Natural killer cell (primary cell): ENCODE measurements around the gene CCDC126. TPM values are rescaled to one million over a fixed set of nuclear protein-coding genes. Genes with fewer than 3 reads are reported as not detected.

Source experiments
- ATAC-seq, 3 donors: fragments of 150-1000 bp in 2 of 3; fragments of 200-7000 bp in 1 of 3; cut with Tn5 transposase; 1 replicate in 1 of 3; 2 replicates in 2 of 3; pipeline ENCODE4 v1.10.0; 2021; ENCODE audit warnings: mild to moderate bottlenecking in 2 of 3, moderate library complexity in 2 of 3
- DNase-seq, 2 donors: peaks; one replicate each; pipeline versions ENCODE4 v3.0.0 to v3.0.0-alpha.2; 2013 to 2021; ENCODE audit warnings: mixed read lengths in 1 of 2
- H3K27ac ChIP-seq: one replicate; pipeline ENCODE4 v1.5.1; 2013; ENCODE audit warnings: mild to moderate bottlenecking, low read length
- H3K27me3 ChIP-seq: one replicate; pipeline ENCODE4 v1.6.1; 2013; ENCODE audit warnings: low read length; ENCODE audit not compliant: control insufficient read depth, insufficient read depth
- H3K36me3 ChIP-seq: one replicate; pipeline ENCODE4 v1.6.1; 2013; ENCODE audit warnings: low read length; ENCODE audit not compliant: control insufficient read depth, insufficient read depth
- H3K4me1 ChIP-seq: one replicate; pipeline ENCODE4 v1.6.1; 2013; ENCODE audit warnings: low read length; ENCODE audit not compliant: control insufficient read depth, insufficient read depth
- H3K4me3 ChIP-seq: one replicate; pipeline ENCODE4 v1.5.1; 2013; ENCODE audit warnings: low read length
- H3K9me3 ChIP-seq: one replicate; pipeline ENCODE4 v1.6.1; 2013; ENCODE audit warnings: low read length; ENCODE audit not compliant: control insufficient read depth, insufficient read depth
- H3K27ac Mint-ChIP-seq, 2 donors: one replicate each; pipeline ENCODE4 v1.8.0; 2022; ENCODE audit warnings: mild to moderate bottlenecking in 2 of 2, mixed read lengths in 2 of 2, moderate library complexity in 1 of 2
- H3K27me3 Mint-ChIP-seq, 2 donors: one replicate each; pipeline ENCODE4 v1.8.0; 2022; ENCODE audit warnings: low read depth in 2 of 2, mixed read lengths in 2 of 2
- H3K36me3 Mint-ChIP-seq: one replicate; pipeline ENCODE4 v1.8.0; 2022; ENCODE audit warnings: mixed read lengths
- H3K4me1 Mint-ChIP-seq, 2 donors: one replicate each; pipeline ENCODE4 v1.8.0; 2022; ENCODE audit warnings: mixed read lengths in 2 of 2
- H3K4me3 Mint-ChIP-seq: one replicate; pipeline ENCODE4 v1.8.0; 2022; ENCODE audit warnings: mild to moderate bottlenecking, moderate library complexity, mixed read lengths
- H3K9me3 Mint-ChIP-seq, 2 donors: one replicate each; pipeline ENCODE4 v1.8.0; 2022; ENCODE audit warnings: mixed read lengths in 2 of 2
- WGBS: methylation state at CpG from one replicate; pipeline ENCODE4 v1.1.7; 2013; ENCODE audit warnings: missing lambda C conversion rate; ENCODE audit not compliant: insufficient coverage; 5-methylcytosine and 5-hydroxymethylcytosine counted together
- intact Hi-C: fragments of 100-400 bp; cut with micrococcal nuclease; formaldehyde crosslinking; loops from one replicate; pipeline ENCODE4 v1.14.2; 2022
- total RNA-seq, 4 donors: library from RNA; stranded (reverse); fragments of 120-200 nt in 1 of 4; gene quantifications; one replicate each; pipeline versions ENCODE4 v1.2.3 to v1.2.4, GENCODE V29; 2013 to 2022
- TF ChIP-seq, protein P1 (sequence below): fragments of 200-600 bp; IDR thresholded peaks from one replicate; pipeline ENCODE4 v1.8.0; 2022; ENCODE audit warnings: antibody characterized with exemption

The CCDC126 gene
- total RNA-seq, 3 donors from 2014 or later (not counting 1 experiment from before 2014, with no cell fraction given) = 13.4 to 19.0 (median 16.9) TPM

DNA sequence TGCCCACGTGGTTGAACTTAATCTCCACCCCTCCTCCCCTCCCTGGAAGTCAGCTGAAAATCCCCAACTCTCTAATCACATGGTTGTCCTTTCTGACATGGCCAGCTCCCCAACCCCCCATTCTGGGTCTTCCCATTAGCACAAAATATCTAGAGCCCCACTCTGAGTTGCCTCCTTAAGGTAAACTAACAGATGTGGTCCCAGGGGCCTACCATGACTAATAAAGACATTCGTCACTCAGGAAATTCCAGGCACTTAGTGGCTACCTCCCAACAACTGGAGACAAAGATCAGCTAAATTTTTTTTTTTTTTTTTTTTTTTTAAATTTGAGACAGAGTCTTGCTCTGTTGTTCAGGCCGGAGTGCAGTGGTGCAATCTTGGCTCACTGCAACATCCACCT lies 21.1 kb downstream of the CCDC126 start:
- TF ChIP-seq, protein P1, sequence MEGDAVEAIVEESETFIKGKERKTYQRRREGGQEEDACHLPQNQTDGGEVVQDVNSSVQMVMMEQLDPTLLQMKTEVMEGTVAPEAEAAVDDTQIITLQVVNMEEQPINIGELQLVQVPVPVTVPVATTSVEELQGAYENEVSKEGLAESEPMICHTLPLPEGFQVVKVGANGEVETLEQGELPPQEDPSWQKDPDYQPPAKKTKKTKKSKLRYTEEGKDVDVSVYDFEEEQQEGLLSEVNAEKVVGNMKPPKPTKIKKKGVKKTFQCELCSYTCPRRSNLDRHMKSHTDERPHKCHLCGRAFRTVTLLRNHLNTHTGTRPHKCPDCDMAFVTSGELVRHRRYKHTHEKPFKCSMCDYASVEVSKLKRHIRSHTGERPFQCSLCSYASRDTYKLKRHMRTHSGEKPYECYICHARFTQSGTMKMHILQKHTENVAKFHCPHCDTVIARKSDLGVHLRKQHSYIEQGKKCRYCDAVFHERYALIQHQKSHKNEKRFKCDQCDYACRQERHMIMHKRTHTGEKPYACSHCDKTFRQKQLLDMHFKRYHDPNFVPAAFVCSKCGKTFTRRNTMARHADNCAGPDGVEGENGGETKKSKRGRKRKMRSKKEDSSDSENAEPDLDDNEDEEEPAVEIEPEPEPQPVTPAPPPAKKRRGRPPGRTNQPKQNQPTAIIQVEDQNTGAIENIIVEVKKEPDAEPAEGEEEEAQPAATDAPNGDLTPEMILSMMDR = no peak

DNA sequence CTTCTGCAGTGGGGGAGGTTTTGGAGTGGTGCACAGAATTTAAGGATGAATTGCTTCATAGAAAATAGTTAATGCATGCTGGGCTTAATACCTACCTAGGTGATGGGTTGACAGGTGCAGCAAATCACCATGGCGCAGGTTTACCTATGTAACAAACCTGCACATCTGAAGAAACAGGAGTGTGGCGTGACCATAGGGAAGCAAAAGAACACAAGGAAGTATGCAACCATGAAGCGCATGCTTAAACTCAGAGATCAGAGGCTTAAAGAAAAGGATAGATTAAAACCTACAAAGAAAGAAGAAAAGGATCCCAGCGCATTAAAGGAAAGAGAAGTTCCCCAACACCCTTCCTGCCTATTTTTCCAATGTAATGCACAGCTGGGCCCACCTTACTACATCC lies 22.0 kb downstream of the CCDC126 start:
- Mint-ChIP-seq H3K9me3 (peaks cover 2 to 7% of the 10 kb centered on the region in 2 donors), H3K4me3 (no peak overlapping the region), H3K27ac (no peak overlapping the region), H3K36me3 (peaks cover 11% of the 10 kb centered on the region), H3K4me1 (peaks cover 16 to 22% of the 10 kb centered on the region in 2 donors), H3K27me3 (no peaks in the 10 kb centered on the region)
- intact Hi-C loops = no loop called here
- TF ChIP-seq, protein P1 = no peak
- no peak overlapping the region for H3K4me3 ChIP-seq
- no peaks in the 10 kb centered on the region for H3K36me3 ChIP-seq
- H3K9me3 ChIP-seq = peaks cover 8% of the 10 kb centered on the region
- H3K27me3 ChIP-seq = no peaks in the 10 kb centered on the region
- 98% methylated on average over 3 of the region's 4 CpGs for WGBS
- no peak for ATAC-seq
- DNase-seq = no peak
- no peak overlapping the region for H3K27ac ChIP-seq
- H3K4me1 ChIP-seq = no peaks in the 10 kb centered on the region

More for the DNA sequence above, 21.1 kb downstream of the CCDC126 start:
- H3K36me3 ChIP-seq = no peaks in the 10 kb centered on the region
- H3K27me3 ChIP-seq = no peaks in the 10 kb centered on the region
- Mint-ChIP-seq H3K9me3 (peaks cover 2 to 7% of the 10 kb centered on the region in 2 donors), H3K27ac (no peak overlapping the region), H3K27me3 (no peaks in the 10 kb centered on the region), H3K4me3 (no peak overlapping the region), H3K36me3 (peaks cover 11% of the 10 kb centered on the region), H3K4me1 (peaks cover 16 to 23% of the 10 kb centered on the region in 2 donors)
- no peaks in the 10 kb centered on the region for H3K4me1 ChIP-seq
- ATAC-seq = no peak
- H3K9me3 ChIP-seq = peaks cover 8% of the 10 kb centered on the region
- DNase-seq = no peak
- 98% methylated on average over 3 of the region's 3 CpGs for WGBS
- intact Hi-C loops = no loop called here
- H3K4me3 ChIP-seq = no peak overlapping the region
- no peak overlapping the region for H3K27ac ChIP-seq

DNA sequence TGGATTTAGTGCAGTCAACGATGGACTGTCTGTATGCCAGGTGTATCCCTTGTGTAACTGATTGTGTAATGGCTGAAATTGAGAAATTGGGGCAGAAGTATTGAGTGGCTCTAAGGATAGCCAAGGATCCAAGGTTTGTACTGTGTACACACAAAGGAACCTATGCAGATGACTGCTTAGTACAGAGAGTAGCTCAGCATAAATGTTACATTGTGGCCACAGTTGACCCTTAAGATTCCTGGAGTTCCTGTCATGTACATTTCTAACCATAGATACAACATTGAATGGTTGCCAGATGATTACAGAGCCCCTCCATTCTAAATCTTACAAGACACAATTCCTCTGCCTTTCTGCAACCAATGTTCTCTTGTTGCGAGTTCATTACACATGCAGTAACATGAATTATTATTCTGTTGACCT lies 25.3 kb downstream of the CCDC126 start:
- Histone ChIP-seq H3K9me3 (peaks cover 5% of the 10 kb centered on the region), H3K27me3 (no peaks in the 10 kb centered on the region), H3K4me3 (no peak overlapping the region), H3K4me1 (no peaks in the 10 kb centered on the region), H3K27ac (no peak overlapping the region), H3K36me3 (no peaks in the 10 kb centered on the region)
- ATAC-seq (no peak), DNase-seq (no peak)
- Mint-ChIP-seq H3K27ac (no peak overlapping the region), H3K27me3 (no peaks in the 10 kb centered on the region), H3K4me1 (peaks cover 9 to 17% of the 10 kb centered on the region in 2 donors), H3K36me3 (no peaks in the 10 kb centered on the region), H3K9me3 (peaks cover 2 to 5% of the 10 kb centered on the region in 2 donors), H3K4me3 (no peak overlapping the region)
- TF ChIP-seq, protein P1 = no peak
- 91% methylated on average over 1 of the region's 2 CpGs for WGBS
- intact Hi-C loops = no loop called here

DNA sequence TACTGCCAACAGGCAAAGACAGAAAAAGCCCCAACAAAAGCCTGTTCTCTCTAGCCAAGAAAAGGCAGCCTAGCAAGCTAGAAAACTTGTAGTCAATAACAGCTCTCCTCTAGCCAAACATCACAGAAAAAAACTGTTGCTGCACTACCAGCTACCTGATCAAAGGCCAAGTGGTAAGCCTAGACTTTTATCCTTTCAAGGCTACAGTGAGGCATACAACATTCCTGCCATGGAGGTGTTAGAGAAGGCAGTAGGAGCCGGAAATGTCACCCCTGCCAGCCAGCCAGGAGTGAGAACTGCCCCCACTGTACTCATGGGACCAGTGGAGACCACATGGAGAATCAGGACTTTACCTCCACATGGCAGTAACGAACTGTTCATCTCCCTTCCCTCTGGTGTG lies 31.2 kb downstream of the CCDC126 start:
- Histone ChIP-seq H3K4me3 (no peak overlapping the region), H3K27me3 (no peaks in the 10 kb centered on the region), H3K4me1 (no peaks in the 10 kb centered on the region), H3K27ac (no peak overlapping the region), H3K36me3 (no peaks in the 10 kb centered on the region), H3K9me3 (no peaks in the 10 kb centered on the region)
- intact Hi-C loops = no loop called here
- no peaks in the 10 kb centered on the region for H3K9me3 Mint-ChIP-seq
- H3K27ac Mint-ChIP-seq = no peak overlapping the region
- peaks cover 0 to 3% of the 10 kb centered on the region in 2 donors for H3K4me1 Mint-ChIP-seq
- H3K4me3 Mint-ChIP-seq = no peak overlapping the region
- no peaks in the 10 kb centered on the region for H3K27me3 Mint-ChIP-seq
- no peak for DNase-seq
- no peaks in the 10 kb centered on the region for H3K36me3 Mint-ChIP-seq
- ATAC-seq = no peak
- TF ChIP-seq, protein P1 = no peak
- 100% methylated on average over 2 of the region's 2 CpGs for WGBS
